GM23248 (cell line): ENCODE results near the gene VILL.

Experiments used
- EZH2 ChIP-seq: fragments of 200-600 bp; sonication (generic); IDR thresholded peaks from 2 replicates; pipeline ENCODE4 v1.6.1; 2018; ENCODE audit warnings: antibody characterized with exemption, mild to moderate bottlenecking; ENCODE audit not compliant: insufficient read depth, poor library complexity, severe bottlenecking
- EZH2phosphoT487 ChIP-seq: fragments of 200-600 bp; sonication (generic); IDR thresholded peaks from 2 replicates; pipeline ENCODE4 v1.6.1; 2018; ENCODE audit warnings: antibody characterized with exemption, moderate library complexity, mild to moderate bottlenecking, low read depth; ENCODE audit not compliant: insufficient read depth

DNA sequence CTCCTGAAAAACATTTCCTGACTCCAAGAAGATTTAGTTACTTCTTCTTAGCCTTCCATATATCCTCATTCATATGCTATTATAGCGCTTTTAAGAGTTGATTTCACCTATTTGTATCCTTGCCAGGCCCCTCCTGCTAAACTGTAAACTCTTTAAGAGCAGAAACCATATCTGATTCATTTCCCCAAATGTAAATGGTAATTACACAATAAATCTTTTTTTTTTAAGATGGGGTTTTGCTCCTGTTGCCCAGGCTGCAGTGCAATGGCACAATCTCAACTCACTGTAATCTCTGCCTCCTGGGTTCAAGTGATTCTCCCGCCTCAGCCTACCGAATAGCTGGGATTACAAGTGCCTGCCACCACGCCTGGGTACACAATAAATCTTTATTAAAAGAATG lies 52.9 kb downstream of the VILL start:
- TF ChIP-seq EZH2: no peak
- TF ChIP-seq EZH2phosphoT487: no peak
